Caco-2 (cell line): ENCODE data around the gene SPEG. TPM values are rescaled to one million over a fixed set of nuclear protein-coding genes. Genes with fewer than 3 reads are reported as not detected.

Experiments used
- BruUV-seq: library from RNA; stranded (reverse); fragments of 400-500 nt; replicated peaks from 2 replicates; lab custom pipeline; 2021; lab: Mats Ljungman, UMichigan
- CTCF ChIA-PET: fragments of 300-600 bp; sonication (Branson Sonifier 250); formaldehyde crosslinking; loops from one replicate; lab custom pipeline; 2022; ENCODE audit warnings: antibody characterized with exemption; lab: Charles Lee
- POLR2A ChIA-PET: fragments of 300-600 bp; sonication (Branson Sonifier 250); formaldehyde crosslinking; loops from one replicate; lab custom pipeline; 2022; ENCODE audit warnings: antibody characterized with exemption; lab: Charles Lee
- DNase-seq, 2 experiments: peaks; one replicate each; pipeline versions ENCODE4 v3.0.0 to v3.0.0-alpha.2; 2020 to 2022
- H3K27me3 ChIP-seq: replicated peaks from 2 replicates; pipeline ENCODE4 v1.6.0; 2011; ENCODE audit warnings: low read length; ENCODE audit not compliant: control insufficient read depth, insufficient read depth
- H3K36me3 ChIP-seq: 2 replicates; pipeline ENCODE4 v1.5.1; 2011; ENCODE audit warnings: low read length; ENCODE audit not compliant: control insufficient read depth, insufficient read depth
- H3K4me1 ChIP-seq: fragments of 250-450 bp; sonication (Bioruptor Pico); 2 replicates; pipeline ENCODE4 v1.5.1; 2020; ENCODE audit warnings: mild to moderate bottlenecking
- H3K4me3 ChIP-seq: 2 replicates; pipeline ENCODE4 v1.5.1; 2011; ENCODE audit warnings: low read depth, mild to moderate bottlenecking, control low read depth, low read length
- H3K9me3 ChIP-seq: fragments of 250-450 bp; sonication (Bioruptor Pico); 2 replicates; pipeline ENCODE4 v1.5.1; 2020; ENCODE audit warnings: mild to moderate bottlenecking, moderate library complexity
- H3K27ac Mint-ChIP-seq: one replicate; pipeline ENCODE4 v1.8.0; 2022; ENCODE audit warnings: mixed read lengths; ENCODE audit not compliant: unreplicated experiment
- H3K27me3 Mint-ChIP-seq: one replicate; pipeline ENCODE4 v1.8.0; 2022; ENCODE audit warnings: mixed read lengths; ENCODE audit not compliant: insufficient read depth, unreplicated experiment
- H3K36me3 Mint-ChIP-seq: one replicate; pipeline ENCODE4 v1.8.0; 2022; ENCODE audit warnings: mild to moderate bottlenecking, mixed read lengths; ENCODE audit not compliant: insufficient read depth, unreplicated experiment
- H3K4me1 Mint-ChIP-seq: one replicate; pipeline ENCODE4 v1.8.0; 2022; ENCODE audit warnings: low read depth, mixed read lengths; ENCODE audit not compliant: unreplicated experiment
- H3K4me3 Mint-ChIP-seq: one replicate; pipeline ENCODE4 v1.8.0; 2022; ENCODE audit warnings: mild to moderate bottlenecking, moderate library complexity, mixed read lengths; ENCODE audit not compliant: unreplicated experiment
- H3K9me3 Mint-ChIP-seq: one replicate; pipeline ENCODE4 v1.8.0; 2022; ENCODE audit warnings: mixed read lengths; ENCODE audit not compliant: unreplicated experiment
- CTCF ChIP-seq, 2 experiments: fragments of 200-600 bp in 1 of 2; IDR thresholded peaks; 1 replicate in 1 of 2; 2 replicates in 1 of 2; pipeline versions ENCODE4 v1.5.1 to v1.8.0; 2011 to 2022; ENCODE audit warnings: antibody characterized with exemption in 1 of 2, control low read depth in 1 of 2, inconsistent platforms in 1 of 2, low read depth in 1 of 2, low read length in 1 of 2, mild to moderate bottlenecking in 1 of 2, moderate library complexity in 1 of 2; ENCODE audit not compliant: insufficient read depth in 1 of 2, severe bottlenecking in 1 of 2, unreplicated experiment in 1 of 2
- intact Hi-C: fragments of 100-400 bp; cut with micrococcal nuclease; formaldehyde crosslinking; loops from one replicate; pipeline ENCODE4 v1.10.0; 2022; ENCODE audit not compliant: unreplicated experiment
- total RNA-seq: library from RNA; stranded (reverse); gene quantifications from 2 replicates; pipeline ENCODE4 v1.2.3, GENCODE V29; 2022

Gene SPEG
- total RNA-seq, 1 experiment from 2014 or later, result 18.6 TPM

- Histone ChIP-seq H3K27me3 (no peaks in the 10 kb centered on the region), H3K4me3 (no peak overlapping the region), H3K4me1 (0 out of 2 replicates have a peak, but pooled peaks cover 4% of the 10 kb centered on the region), H3K9me3 (no peaks in the 10 kb centered on the region), H3K36me3 (no peaks in the 10 kb centered on the region)
- CTCF ChIA-PET, result interaction anchor here (0.6 to 1.2 kb wide), 6 partner anchors 27 to 106 kb away, joined by 3 to 6 read pairs (median 4); partner anchors contain the start of gene DNPEP
- Mint-ChIP-seq H3K36me3 (no peaks in the 10 kb centered on the region), H3K27me3 (no peaks in the 10 kb centered on the region), H3K27ac (no peak overlapping the region), H3K4me1 (no peaks in the 10 kb centered on the region), H3K9me3 (no peaks in the 10 kb centered on the region), H3K4me3 (no peak overlapping the region)
- intact Hi-C loops, result no loop called here
- no peak for TF ChIP-seq CTCF (IDR thresholded peaks at IDR 0.05; ENCODE audit: insufficient read depth in 1 of 2, low read depth in 1 of 2, low read length in 1 of 2, severe bottlenecking in 1 of 2, unreplicated experiment in 1 of 2)
- BruUV-seq, result no TSS peak
- POLR2A ChIA-PET, result interaction anchor here (0.6 kb wide), 1 partner anchor 20 kb away, joined by 3 read pairs; no protein-coding TSS in a partner anchor
- DNase-seq, result no peak
These were observed 4.6 kb upstream of the SPEG start for GRCh38 chr2:219429958-219430606.

GRCh38 chr2:219430633-219431615 lies 3.7 kb upstream of the SPEG start:
- ChIA-PET CTCF (interaction anchor here (0.6 to 1.2 kb wide), 6 partner anchors 27 to 105 kb away, joined by 3 to 6 read pairs (median 4); partner anchors contain the start of gene DNPEP), POLR2A (no interaction called here)
- Histone ChIP-seq H3K4me3 (no peak overlapping the region), H3K9me3 (no peaks in the 10 kb centered on the region), H3K4me1 (0 out of 2 replicates have a peak, but pooled peaks cover 4% of the 10 kb centered on the region), H3K36me3 (no peaks in the 10 kb centered on the region), H3K27me3 (no peaks in the 10 kb centered on the region)
- Mint-ChIP-seq H3K4me1 (no peaks in the 10 kb centered on the region), H3K27ac (no peak overlapping the region), H3K27me3 (no peaks in the 10 kb centered on the region), H3K4me3 (no peak overlapping the region), H3K9me3 (no peaks in the 10 kb centered on the region), H3K36me3 (no peaks in the 10 kb centered on the region)
- intact Hi-C loops, result no loop called here
- BruUV-seq, result no TSS peak
- DNase-seq, result peak in 1 of 2 experiments; percentile 24
- peak in 1 of 2 experiments; percentile 53 for TF ChIP-seq CTCF (IDR thresholded peaks at IDR 0.05; ENCODE audit: insufficient read depth in 1 of 2, low read depth in 1 of 2, low read length in 1 of 2, severe bottlenecking in 1 of 2, unreplicated experiment in 1 of 2)
